GM19395 (cell line): Measurements from ENCODE around the gene PSPN.

Experiments used
- ATAC-seq: cut with Tn5 transposase; IDR thresholded peaks from one replicate; pipeline ENCODE4 v1.9.1; 2021; ENCODE audit warnings: mild to moderate bottlenecking, moderate library complexity; ENCODE audit not compliant: unreplicated experiment

The PSPN gene

GRCh38 chr19:6334490-6335285 is 41.0 kb downstream of the PSPN start:
- ATAC-seq = no peak

DNA sequence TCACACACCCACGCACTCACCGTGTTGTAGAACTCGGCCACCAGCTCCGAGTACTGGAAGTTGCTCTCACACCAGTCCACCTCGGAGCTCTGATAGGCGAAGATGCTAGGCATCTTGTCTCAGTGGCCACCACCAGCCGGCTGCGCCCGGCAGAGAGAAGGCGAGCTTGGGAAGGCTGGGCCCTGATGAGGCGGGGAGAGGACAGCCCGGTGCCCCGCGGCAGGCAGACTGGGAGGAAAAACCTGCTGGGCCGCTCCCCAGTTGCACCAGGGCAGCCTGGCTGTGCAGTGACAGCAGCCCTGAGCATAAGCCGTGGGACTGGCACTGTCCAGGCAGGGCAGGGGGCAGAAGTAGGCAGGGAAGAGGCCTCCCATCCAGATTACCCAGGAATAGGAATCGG is 42.3 kb downstream of the PSPN start, which contains the start of gene ACER1:
TSS of gene ACER1 (minus strand) at position 174 of the 400 bp plus-strand sequence. CDS start at position 113, 61 bp downstream.
- ATAC-seq = no peak

GRCh38 chr19:6326815-6327214 is 48.9 kb downstream of the PSPN start:
- no peak for ATAC-seq

DNA sequence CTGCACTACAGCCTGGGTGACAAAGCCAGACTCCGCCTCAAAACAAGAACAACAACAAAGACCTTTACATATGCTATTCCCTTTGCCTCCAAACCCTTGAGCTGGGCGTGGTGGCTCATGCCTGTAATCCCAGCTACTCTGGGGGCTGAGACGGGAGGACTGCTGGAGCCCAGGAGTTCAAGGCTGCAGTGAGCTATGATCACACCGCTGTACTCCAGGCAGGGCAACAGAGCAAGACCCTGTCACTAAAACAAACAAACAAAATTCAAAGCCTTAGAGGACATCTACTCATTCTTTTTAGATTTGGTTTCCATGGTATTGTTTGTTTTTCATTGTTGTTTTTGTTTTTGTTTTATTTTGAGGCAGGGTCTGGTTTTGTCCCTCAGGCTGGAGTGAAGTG is 50.1 kb downstream of the PSPN start:
- no peak for ATAC-seq
